Stimulated activated CD4-positive, alpha-beta T cell treated with anti-CD3 and anti-CD28 coated beads, TNF-alpha, amount 100 ng/mL, for 4 hours (primary cell): ENCODE data around the gene SF3A1.

ENCODE experiments used
- DNase-seq, 3 experiments: peaks; one replicate each; pipeline ENCODE4 v3.0.0-alpha.2; 2020; ENCODE audit warnings: low read depth in 3 of 3

Gene SF3A1

GRCh38 chr22:30287648-30288418 lies 68.9 kb downstream of the SF3A1 start:
- DNase-seq, result peak; percentile 75 to 84 (median 80)

- peak; percentile 74 to 86 (median 83) for DNase-seq
Measured at GRCh38 chr22:30286813-30287647, 69.7 kb downstream of the SF3A1 start.

DNA sequence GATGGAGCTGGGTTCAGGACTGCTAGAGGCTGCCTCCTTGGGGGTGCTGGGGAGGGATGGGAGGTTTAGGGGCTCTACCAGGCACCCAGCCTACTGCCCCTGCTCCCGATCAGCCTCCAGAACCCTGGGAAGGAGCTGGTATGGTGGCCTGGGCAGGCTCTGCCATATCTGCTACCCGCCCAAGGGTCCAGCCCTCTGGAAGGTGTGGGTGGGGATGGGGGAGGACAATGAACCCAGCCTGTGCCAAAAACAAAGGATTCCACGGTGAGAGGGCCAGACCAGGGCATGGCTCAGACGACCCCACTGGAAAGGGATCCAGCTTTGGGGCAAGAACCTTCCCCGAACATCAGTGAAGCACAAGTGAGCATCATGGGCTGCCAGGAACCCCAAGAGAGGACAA lies 70.4 kb downstream of the SF3A1 start:
- no peak for DNase-seq

DNA sequence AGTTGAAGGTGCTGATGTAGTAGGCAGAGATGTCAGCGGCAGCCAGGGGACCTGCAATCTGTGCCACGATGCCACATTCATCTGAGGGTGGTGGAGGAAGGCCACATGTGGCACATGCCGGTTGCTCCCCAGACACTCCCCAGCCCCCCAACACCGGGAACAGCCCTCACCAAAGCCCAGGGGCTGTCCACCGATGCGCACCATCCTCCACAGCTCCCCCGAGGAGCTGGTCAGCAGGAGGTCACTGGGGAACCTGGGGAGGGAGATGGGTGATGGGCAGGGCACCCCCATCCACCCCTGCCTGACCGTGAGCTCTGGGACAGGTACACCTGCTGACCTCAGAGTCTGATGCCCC lies 70.9 kb downstream of the SF3A1 start:
- no peak for DNase-seq

- DNase-seq, result no peak
Measured at GRCh38 chr22:30285176-30285845, 71.4 kb downstream of the SF3A1 start.

DNA sequence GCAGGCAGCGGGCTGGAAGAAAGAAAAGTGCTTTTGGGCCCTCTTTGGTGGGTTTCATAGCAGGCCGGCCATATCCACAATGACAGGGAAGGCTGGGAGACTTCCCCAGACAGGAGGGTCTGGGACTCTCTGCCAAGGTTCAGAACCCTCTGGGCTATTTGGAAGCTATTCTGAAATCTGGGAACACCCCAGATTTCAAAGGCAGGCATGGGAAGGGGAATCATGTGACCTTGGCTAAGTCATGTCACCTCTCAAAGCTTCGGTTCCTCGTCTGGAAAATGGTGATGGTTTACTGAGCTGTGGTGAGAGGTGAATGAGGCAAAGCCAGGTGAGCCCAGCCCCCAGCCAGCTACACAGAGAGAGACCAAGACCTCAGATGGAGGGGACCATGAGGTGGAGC lies 72.0 kb downstream of the SF3A1 start:
- no peak for DNase-seq

- no peak for DNase-seq
Measured at GRCh38 chr22:30284172-30284571, 72.5 kb downstream of the SF3A1 start.

- DNase-seq, result no peak
Measured at GRCh38 chr22:30283342-30283741, 73.4 kb downstream of the SF3A1 start.

- no peak for DNase-seq
Measured at GRCh38 chr22:30282616-30283046, 74.1 kb downstream of the SF3A1 start.
